Measurements from ENCODE around the gene CHRDL2. TPM values are rescaled to one million over a fixed set of nuclear protein-coding genes. Genes with fewer than 3 reads are reported as not detected.
A peak's percentile ranks its signal among the peaks of the same experiment; 100 is the strongest.
"Not testable (repeated sequence)": the region's sequence is repeated elsewhere in the genome, so short reads cannot be mapped to it uniquely, and the experiment has no call there.

Gene CHRDL2, protein sequence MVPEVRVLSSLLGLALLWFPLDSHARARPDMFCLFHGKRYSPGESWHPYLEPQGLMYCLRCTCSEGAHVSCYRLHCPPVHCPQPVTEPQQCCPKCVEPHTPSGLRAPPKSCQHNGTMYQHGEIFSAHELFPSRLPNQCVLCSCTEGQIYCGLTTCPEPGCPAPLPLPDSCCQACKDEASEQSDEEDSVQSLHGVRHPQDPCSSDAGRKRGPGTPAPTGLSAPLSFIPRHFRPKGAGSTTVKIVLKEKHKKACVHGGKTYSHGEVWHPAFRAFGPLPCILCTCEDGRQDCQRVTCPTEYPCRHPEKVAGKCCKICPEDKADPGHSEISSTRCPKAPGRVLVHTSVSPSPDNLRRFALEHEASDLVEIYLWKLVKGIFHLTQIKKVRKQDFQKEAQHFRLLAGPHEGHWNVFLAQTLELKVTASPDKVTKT
- polyA plus RNA-seq (2013, experiment 1 of 2; ENCODE audit: insufficient read length) = not detected
- 0.14 TPM for polyA plus RNA-seq (2013, experiment 2 of 2; ENCODE audit: insufficient read length)

DNA sequence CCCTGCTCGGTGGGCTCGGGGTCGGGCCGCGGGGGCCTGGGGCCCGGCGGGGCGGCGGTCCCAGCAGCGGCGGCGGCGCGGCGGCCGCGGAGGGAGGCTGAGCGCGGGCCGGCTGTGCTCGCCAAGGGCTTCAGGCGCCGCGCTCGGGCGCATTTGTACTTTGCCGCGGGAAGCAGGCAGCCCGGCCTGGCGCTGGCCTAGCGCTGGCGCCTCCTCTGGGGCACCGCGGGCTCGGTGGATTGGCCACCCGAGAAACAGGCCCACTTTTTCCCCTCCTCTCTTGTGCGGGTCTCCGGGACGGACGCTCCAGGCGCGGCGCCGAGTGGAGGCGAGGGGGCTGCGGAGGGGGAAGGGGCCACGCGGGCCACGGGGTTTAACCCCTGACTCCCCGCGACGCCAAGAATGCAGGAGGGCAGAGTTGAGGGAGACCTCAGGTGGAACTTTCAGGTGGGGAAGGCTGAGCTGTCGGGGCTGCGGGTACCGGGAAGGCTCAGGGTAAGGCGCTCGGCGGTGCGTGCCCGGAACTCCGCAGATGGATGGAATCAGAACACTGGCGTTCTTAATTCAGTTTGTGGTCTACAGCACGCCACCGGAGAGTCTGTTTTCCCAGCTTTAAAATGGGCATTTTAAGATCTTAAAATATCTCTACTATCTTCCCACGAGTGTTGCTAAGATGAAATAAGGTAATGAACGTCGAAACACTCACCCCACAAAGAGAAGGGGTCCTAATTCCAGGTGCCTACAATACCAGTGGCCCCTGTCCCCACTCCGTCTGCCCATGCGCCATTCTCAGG, at the start of gene CHRDL2:
Gene CHRDL2 (minus strand): TSS at position 126 of the 794 bp plus-strand sequence. CDS start 538 bp downstream, outside the sequence.
- peak; percentile 33 for DNase-seq

DNA sequence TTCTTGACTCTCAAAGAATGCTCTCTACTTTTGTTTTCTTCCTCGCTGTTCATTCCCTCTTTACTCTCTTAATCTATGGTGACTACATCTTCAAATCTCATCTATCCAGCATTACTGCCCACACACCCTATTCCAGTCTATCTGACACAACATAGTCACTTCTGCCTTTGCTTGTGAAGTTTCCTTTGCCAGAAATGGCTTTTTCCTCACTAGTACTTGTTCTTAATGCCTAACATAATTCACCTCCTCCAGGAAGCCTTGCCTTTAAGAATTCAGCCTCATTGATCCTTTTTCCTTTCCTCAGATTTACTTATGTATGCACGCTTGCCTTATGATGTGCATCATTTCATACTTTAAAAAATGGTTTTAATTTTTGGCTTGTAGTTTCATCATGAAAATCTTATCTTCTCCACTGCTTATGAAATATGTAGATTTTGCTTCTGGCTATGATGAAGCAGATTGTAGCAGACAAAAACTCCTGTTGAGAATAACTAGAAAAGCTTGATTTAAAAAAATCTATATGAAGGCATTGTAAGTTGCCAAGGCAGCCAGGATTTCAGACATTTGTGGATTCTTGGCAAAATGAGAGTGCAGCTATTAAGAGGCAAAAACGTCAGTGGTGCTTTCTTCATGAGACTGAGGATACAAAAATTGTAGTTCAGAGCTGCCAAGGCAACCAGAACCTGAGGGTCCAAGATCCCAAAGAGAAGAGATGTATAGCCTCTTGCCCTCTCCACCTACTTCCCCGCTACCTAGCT, 49.2 kb upstream of the CHRDL2 start:
- no peak for DNase-seq

DNA sequence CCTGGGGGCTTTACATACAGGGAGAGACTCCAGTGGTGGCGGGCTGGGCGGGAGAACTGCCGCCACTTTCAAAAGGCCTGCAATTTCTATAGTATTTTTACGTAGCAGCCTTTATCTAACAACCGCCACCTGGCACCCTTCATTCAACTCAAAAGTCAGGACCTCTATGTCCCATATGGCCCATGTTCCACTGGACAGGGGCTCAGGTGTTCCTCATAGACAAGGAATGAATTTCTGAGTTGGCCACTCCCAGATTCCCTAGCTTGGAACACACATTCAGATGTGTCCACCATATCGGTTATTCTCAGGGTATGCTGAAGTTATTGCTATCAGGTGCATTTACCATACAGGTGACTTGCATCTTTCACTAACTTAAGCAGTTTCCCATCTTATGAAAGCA, 47.4 kb upstream of the CHRDL2 start:
- no peak for DNase-seq

DNA sequence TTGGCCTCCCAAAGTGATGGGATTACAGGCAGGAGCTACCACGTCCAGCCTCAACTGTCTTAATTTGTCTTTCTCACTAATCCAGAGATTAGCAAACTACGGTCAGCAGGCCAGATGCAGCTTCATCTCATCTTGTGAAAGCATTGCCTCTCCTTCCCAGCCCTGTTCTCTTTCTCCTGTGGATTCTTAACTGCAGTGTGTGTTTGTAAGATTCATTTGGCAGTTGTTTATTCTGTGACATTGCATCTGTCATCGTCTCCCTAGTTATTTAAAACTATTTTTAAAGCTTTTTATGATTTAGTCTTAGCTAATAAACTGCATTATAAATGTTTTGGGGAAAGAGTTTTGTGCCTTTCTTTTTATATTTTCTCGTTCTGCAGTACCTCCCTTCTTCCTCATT, 46.7 kb upstream of the CHRDL2 start:
- no peak for DNase-seq

DNA sequence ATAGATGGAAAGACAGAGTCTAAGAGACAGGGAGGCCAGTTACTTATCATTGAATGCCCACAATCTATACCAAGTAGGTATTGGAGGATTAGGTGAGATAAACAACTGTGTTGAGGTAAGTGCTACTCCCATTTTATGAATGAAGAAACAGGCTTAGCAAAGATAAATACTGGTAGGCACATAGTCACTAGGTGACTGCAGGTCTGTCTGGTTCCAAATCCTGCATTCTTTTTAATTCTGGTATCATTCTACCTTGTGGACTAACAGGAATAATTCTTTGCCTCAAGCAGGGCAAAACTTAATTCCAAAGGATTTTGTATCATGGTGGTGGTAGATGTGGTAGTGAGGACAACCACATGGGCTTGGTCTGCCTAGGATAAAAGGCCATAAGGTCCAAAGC, 45.8 kb upstream of the CHRDL2 start:
- no peak for DNase-seq

DNA sequence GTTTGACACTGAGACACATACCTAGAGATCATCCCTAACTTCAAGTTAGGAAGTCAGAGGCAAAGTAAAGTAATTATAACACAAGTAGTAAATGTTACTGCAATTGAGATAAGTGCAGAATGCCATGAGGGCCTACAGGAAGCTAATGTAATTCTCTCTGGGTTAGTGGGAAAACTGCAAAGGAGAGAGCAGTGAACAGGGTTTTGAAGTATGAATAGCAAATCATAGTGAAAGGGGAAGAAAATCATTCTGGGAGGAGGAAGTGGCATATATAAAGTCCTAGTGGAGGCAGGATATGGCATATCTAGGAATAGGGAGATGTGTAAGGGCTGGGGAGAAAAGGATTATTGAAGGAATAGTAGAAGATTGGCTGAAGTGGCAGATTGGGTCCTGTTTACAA, 45.3 kb upstream of the CHRDL2 start:
- DNase-seq = no peak

DNA sequence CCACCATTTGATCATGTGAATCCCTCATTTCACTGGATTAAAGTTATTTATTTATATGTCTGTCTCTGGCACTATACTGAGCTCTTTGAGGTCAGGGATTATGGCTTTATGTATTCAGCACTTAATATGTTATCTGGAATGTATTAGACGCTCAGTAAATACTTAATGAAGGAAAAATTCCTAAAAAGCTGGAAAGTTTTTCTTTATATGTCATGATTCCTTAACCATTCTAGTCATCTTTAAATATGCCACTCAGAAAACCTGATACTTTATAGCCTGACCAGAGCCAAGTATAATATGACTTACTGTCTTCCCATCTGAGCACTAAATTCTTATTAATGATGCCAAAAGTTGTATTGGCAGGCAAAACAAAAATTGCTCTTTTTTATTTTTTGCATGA, 44.5 kb upstream of the CHRDL2 start:
- DNase-seq = peak; percentile 53

DNA sequence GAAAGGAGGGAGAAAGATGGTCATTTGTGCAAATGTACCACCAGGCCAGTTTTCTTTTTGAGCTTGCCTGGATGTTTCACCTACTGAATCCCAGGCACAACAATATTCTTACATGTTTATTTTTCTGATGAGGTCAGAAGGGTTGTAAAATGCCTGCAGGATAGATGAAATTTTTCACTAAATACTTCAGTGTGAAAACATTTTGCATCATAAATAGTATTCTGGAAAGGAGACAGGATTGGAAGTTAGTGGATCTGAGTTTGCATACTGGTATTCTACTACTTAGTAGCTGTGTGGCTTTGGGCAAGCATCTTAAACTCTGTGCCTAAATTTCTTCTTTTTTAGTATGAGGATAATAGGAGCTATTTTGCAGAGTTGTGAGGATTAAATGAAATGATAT, 42.2 kb upstream of the CHRDL2 start:
- peak; percentile 49 for DNase-seq

DNA sequence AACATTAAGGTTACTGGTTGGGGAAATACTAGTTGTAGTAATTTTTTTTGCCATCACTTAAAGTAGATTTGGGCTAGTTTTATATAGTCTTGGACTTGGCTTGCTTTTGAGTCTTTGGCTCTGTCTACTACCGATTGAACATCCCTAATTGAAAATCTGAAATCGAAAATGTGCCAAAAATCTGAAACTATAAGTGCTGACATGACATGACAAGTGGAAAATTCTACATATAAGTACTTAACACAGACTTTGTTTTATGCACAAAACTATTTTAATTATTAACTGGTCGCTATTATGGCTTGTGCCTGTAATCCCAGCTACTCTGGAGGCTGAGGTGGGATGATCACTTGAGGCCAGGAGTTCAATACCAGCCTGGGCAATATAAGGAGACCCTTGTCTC, 39.9 kb upstream of the CHRDL2 start:
- DNase-seq = no peak

DNA sequence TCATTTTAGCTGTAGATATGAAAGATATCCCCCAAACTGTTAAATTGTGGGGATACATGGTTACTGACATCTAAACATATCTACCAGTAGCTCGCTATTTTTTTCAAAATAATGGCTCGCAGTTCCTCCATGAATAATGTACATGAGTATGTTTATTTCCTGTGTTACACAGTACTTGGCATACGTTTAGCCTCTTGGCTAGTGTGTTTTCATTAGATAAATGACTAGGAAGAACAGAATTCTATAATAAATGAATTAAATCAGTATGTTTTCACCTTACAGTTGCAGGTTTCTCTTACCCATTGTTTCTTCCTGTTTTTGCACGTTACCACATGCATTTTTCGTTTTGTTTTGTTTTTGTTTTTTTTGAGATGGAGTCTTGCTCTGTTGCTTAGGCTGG, 39.2 kb upstream of the CHRDL2 start:
- DNase-seq = no peak

DNA sequence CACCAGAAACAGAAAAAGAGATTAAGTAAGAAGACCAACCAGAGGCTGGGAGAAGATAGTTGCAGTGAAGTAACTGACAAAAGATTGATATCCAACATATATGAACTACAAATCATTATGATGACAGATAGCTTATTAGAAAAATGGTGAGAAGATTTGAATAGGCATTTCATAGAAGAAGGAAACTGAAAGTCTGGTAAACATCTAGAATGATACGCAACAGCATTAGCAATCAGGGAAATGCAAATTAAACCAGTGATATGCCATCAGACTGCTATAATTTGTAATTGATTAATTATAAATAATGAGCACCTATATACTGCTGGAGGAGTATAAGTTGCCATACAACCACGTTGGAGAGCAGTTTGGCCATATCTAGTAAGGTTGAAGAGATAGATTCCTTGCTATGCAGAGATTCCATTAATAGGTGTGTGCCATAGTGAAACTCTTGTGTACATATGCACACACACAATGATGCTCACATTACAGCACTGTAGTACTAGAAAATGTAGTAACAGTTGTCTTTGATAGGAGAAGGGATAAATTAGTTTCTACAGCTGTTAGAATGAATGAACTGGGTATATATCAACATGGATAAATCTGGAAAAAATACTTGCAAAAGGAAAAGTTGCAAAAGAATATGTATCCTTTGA, 38.0 kb upstream of the CHRDL2 start:
- DNase-seq = no peak

DNA sequence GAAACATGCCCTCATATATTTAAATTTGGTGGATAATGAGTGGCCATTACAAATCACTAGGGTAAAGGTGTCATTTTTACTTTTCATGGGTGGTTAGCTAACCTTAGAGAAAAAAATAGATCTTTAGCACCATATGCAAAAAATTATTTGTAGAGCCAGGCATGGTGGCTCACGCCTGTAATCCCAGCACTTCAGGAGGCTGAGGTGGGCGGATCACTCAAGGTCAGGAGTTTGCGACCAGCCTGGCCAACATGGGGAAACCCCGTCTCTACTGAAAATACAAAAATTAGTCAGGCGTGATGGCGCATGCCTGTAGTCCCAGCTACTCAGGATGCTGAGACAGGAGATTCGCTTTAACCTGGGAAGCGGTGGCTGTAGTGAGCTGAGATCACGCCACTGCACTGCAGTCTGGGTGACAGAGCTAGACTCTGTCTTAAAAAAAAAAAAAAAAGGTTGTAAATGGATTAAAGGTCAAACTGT, 37.0 kb upstream of the CHRDL2 start:
- DNase-seq = not testable (repeated sequence)

DNA sequence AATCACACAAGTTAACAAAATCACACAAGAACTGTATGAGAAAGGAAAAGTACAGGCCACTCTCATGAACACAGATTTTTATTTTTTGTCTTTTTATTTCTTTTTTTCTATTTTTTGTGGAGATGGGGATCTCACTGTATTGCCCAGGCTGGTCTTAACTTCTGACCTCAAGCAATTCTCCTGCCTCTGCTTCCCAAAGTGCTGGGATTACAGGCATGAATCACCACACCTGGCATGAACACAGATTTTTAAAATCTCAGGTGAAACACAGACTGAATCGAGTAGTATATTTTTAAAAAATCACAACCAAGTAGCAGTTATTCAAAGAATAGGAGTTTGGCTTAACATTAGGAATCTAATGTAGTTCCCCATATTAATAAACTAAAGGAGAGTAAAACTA, 35.7 kb upstream of the CHRDL2 start:
- DNase-seq = no peak

DNA sequence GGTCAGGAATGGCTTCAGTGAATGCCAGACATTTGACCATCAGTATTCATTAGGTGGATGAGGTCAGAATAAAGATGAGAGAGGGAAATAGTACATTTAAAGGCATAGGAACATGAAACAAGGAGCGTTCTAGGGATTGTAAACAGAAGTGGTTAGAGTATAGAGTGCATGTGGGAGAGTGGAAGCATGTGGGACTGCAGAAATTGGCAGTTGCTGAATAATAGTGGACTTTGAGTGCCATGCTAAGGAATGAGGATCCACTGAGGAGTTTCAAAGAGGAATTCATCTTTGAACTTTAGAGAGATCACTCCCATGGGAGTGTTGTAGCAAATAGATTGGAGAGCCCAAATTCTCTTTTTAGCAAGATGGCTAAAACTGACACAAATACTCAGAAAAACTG, 25.3 kb upstream of the CHRDL2 start:
- no peak for DNase-seq

DNA sequence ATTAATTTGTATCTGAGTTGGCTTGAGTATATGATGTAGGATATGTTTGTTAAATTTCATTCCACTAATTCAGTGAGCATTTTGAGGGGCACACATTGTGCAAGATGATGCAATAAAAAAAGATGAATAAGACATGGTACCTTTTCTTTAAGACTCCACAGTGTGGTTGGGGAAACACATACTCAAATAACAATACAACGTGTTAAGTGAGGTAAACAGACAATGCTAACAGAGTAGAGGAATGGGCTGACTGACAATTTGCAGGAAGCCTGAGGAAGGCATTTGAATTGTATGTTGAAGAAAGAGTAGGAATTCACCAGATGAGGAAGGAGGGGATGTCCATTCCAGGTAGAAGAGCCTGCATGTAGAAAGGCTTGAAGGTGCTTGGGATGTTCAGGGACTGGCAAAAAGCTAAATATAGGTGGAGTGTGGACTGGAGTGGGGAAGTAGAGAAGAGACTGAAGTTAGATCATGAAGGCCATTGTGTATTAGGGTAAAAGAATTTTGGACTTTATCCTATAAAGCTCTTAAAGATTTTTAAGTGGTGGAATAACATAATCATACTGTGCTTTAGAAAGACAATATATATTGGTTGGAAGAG, 24.3 kb upstream of the CHRDL2 start:
- DNase-seq = no peak

DNA sequence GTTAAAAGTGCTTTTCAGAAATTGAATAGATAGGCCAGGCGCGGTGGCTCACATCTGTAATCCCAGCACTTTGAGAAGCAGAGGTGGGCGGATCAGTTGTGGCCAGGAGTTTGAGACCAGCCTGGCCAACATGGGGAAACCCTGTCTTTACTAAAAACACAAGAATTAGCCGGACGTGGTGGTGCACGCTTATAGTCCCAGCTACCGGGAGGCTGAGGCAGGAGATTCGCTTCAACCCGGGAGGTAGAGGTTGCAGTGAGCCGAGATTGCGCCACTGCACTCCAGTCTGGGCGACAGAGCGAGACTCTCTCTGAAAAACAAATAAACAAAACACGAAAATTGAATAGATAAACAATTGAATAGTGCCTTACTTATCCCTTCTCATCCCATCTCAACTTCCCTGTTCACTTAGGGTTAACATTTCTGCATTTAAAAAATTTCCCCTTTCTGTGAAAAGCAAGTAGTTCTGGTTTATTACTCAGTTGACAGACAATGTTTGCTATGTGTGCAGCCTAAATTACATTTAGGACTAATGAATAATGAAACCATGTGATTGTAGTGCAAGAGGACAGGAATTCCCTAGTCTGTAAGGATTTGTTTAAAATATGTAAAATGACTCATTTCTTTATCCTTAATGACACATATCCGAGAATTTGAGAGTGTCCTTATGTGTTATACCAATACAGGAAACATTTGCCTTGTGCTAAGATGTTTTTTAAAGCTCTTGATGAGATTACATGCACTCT, 23.5 kb upstream of the CHRDL2 start:
- DNase-seq = peak; percentile 93

DNA sequence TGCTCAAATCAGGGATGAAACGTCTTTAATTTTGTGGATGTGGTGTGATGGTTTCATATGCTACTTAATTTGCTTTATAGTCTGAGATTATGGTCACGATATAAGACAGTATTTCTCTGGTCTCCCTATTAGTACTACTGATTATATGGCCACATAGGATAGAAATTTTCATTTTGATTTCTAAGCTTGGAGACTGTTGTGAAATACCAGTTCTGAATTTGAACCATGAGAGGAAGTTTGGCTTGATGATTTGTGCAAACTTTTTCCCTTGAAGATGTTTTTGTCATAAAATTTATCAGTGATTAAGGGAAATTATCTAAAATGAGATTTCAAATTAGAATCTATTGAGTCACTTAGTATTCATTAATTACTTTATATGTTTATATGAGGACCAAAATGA, 20.1 kb upstream of the CHRDL2 start:
- no peak for DNase-seq

DNA sequence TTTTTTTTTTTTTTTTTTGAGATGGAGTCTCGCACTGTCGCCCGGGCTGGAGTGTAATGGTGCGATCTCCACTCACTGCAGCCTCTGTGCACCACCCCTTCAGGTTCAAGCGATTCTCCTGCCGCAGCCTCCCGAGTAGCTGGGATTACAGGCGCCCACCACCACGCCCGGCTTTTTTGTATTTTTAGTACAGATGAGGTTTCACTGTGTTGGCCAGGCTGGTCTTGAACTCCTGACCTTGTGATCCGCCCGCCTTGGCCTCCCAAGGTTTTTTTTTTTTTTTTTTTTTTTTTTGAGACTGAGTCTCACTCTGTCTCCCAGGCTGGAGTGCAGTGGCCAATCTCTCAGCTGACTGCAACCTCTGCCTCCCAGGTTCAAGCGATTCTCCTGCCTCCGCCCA, 19.4 kb upstream of the CHRDL2 start:
- not testable (repeated sequence) for DNase-seq

DNA sequence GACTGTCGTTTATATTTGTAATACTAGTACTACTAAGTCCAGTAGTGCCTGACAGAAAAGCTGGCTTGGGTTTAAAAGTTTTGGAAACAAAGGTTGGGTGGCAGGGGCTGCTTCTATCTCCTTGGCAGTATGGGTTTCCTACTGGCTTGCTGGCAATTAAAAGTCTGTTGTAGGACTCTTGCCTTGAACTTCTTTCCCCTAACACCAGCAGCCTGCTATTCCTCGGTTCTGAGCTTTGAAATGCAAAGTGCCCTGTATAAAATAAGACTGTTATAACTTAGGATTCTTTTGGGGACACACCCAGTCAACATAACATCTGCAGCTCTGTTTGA, 18.7 kb upstream of the CHRDL2 start:
- DNase-seq = no peak

DNA sequence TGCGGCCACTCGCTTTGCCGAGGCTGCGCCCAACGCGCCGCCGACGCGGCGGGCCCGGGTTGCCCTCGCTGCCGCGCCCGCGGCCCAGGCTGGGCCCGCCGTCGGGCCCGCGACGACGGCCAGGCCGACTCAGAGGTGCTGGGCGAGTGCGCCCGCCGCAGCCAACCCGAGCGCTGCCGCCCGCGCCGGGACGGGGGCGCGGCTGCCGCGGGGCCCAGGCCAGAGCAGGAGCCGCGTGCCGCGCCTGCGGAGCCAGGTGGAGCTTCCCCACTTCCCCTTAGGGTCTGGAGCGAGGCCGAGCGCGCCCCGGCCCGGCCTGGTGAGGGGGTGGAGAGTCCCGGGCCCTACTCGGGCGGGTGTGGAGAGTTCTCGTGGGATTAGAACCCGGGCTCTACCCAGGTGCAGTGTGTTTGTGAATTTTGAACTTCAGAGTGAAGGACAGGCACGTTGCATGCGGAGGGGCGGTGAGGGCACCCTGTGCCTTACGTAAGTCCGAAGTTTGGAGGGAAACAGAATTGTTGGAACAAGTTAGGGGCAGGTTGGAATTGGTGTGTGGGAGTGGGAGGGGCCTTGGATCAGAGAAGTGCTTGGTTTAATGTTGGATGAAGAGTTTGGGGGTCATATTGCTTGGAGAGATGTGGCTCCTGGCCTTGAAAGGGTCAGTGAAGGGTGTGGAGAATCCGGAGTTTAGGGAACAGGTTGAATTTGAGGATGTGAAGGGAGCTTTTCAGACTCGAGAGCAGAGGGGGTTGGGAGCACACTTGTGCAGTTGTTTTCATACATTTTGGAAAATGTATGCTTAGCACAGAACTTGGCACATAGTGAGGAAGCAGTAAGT, 18.1 kb upstream of the CHRDL2 start:
- peak; percentile 49 for DNase-seq
